Thoracic aorta endothelial cell (primary cell): ENCODE measurements around the gene VTN. TPM values are rescaled to one million over a fixed set of nuclear protein-coding genes. Genes with fewer than 3 reads are reported as not detected.

Source experiments
- total RNA-seq: library from RNA; depleted of rRNA; stranded (reverse); fragments of >200 nt; gene quantifications from 2 replicates; pipeline ENCODE4 v1.2.3, GENCODE V29; 2012

VTN gene, protein sequence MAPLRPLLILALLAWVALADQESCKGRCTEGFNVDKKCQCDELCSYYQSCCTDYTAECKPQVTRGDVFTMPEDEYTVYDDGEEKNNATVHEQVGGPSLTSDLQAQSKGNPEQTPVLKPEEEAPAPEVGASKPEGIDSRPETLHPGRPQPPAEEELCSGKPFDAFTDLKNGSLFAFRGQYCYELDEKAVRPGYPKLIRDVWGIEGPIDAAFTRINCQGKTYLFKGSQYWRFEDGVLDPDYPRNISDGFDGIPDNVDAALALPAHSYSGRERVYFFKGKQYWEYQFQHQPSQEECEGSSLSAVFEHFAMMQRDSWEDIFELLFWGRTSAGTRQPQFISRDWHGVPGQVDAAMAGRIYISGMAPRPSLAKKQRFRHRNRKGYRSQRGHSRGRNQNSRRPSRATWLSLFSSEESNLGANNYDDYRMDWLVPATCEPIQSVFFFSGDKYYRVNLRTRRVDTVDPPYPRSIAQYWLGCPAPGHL
- total RNA-seq: 0.07 and 0.13 TPM in 2 replicates

DNA sequence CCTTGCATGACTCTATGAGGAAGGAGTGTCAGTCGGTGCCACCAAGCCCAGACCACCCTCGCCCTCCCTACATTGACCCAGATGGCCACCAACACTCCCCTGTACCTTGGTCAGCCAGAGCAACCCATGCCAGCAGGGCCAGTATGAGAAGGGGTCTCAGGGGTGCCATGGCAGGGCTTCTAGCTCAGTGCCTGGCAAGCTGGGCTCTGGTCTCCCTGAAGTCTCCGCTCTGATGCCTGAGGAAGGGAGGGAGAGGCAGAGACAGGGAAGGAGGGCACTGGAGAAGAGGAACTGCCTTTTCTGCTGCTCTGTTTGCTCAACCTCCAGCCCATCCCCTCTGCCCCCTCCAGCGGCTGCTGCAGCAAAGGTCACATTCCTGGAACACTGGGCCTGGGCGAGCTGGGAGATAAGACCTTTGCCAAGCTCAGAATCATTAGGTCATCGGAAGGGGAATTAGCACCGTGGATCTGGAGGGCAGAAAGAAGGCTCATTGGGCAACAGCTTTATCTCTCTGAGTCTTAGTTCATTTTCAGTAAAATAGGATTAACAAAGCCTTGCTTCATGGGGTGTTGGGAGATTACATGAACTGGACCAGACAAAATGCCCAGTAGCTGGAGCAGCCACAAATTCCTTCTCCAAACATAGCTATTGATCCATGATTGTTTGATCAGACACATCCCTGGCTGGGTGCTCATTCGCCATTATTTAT lies at the start of gene VTN:
Gene VTN, minus strand, starts transcription at position 273 of the 709 bp plus-strand sequence. Its CDS starts 104 bp downstream, at position 169.

DNA sequence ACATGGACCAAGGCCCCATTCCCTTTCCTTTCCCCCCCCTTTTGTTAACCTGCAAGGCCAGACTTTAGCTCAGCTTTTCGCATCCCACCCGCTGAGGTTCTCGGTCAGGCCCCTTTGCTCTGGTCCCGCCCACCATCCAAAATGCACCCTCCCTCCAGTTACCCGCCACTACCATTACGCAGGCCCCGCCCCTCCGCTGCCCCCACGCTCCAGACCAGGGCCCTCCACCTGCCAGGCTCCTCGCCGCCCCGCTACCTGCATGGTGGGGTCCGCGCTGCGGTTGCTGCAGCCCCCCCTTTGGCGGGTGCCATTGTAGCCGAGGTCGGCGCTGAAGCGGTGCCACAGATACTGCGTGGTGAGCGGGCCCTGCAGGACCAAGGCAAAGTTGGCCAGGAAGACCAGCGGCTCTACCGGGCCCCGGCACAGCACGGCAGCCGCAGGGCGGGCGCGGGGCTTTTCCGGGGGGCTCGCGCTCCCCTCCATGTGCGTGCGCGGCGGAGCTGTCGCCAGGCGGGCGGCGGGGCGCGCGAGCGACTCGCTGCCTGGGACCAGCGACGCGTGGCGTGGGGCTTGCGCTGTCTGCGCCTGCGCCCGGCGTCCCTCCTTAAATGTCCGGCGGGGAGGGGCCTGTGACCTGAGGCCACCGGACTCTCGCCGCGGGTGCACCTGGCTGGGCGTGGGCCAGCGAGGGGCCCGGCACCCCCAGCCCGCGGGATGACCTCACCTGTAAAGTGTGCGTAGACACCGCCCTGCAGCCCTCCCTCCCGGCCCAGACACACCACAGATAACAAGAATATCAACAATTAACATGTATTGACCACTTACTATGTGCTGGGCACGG lies 35.7 kb upstream of the VTN start, which contains the start of gene SLC46A1:
Gene SLC46A1, minus strand, starts transcription at position 581 of the 841 bp plus-strand sequence. Its CDS starts 98 bp downstream, at position 483.

DNA sequence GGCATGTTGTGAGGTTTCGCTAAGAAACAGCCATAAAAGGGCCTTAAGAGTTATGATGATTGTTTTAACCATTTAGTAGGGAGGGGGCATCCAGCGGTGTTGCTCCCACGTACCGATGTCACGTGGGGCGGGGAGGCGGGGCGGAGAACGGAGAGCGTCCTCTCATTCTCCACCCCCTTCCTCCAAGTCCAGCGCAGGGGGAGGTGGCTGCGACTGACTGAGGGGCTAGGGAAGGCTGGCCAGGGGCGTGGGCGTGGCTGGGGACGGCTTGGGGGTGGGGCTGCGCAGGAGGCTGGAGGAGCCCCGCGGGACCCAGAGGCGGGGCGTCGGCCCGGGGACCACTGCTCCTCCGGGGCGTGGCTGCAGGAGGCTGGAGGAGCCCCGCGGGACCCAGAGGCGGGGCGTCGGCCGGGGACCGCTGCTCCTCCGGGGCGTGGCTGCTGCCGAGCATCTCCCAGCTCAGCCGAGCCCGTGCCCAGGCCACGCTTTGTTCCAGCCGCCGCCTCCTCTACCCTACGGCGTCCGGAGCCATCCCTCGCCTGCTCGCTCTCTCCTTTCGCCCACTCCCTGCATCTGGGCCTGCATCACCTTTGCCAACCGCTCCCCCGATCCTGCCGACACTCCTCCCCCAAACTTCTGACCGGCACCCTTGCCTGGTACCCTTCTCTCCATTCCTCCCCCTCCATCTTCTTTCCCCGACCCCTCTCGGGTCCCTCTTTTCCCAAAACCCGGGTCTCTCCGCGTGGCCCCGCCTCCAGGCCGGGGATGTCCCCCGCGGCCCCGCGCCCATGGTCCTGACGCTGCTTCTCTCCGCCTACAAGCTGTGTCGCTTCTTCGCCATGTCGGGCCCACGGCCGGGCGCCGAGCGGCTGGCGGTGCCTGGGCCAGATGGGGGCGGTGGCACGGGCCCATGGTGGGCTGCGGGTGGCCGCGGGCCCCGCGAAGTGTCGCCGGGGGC lies 1.4 kb upstream of the VTN start, which contains the start of gene SARM1:
Gene SARM1, plus strand, starts transcription at position 450 of the 958 bp plus-strand sequence. Its CDS starts 339 bp downstream, at position 789.

DNA sequence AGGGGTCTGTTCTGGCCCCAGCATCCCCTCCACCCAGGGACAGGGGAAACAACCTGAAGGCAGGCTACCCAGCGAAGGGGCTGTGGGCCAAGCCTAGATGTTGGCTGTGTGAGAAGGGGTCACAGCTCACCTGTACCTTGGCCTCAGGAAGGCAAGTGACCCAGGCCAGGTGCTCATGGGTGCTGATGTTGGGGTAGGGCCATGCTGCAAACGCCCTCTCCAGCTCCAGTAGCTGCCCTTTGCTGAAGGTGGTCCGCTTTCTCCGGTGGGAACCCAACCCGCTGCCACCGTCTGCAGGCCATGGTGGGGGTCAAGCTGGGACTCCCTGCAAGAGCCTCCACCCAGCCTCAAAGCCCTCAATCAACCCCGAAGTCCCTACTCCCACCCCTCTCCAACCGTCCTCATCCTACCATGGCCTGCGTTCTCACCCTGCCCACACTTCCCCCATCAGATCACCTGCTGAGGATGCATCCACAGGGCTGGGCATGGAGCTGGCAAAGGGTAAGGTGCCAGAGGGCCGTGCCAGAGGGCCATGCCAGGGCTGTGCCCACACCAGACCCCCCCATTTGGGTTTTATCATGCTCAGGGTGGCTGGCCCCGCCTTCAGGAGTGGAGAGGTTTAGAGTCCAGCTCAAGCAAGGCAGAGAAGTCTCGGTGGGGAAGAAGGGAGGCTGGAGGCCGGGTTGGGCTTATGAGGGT lies 5.3 kb downstream of the VTN start, which contains the start of gene SEBOX:
Gene SEBOX, minus strand, starts transcription at position 535 of the 699 bp plus-strand sequence. Its CDS starts 48 bp downstream, at position 487.

DNA sequence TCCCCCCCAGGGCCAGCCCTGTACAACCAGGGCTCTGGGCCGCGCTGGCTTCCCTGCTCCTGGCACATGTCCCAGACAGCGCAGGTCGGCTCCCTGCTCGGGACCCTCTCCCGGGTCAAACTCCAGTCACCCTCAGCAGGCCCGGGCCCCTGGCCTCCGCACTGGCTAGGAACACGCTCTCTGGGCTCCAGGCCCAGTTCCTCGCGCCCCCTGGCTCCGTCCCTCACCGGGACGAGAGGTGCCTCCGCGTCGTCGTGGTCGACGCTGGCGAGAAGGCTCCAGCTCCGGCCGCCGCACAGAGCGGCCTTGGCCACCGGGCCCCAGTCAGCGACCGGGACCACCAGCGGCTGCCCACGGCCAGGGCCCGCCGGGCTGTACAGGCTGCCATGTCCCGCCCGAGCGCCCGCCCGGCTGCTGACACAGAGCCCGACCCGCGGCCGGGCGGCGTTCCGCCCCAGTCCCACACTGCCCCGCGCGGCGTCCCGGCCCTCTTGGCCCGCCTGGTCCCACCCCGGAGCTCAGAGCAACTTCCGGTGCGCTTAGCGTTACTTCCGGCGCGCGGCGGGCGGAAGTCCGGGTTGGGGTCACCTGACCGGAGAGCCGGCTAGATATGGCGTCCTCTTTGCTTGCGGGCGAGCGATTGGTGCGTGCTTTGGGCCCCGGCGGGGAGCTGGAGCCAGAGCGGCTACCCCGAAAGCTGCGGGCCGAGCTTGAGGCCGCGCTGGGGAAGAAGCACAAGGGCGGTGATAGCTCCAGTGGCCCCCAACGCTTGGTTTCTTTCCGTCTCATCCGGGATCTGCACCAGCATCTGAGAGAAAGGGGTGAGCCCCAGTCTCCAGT lies 12.8 kb downstream of the VTN start, which contains the start of gene POLDIP2:
Gene POLDIP2, minus strand, starts transcription at position 467 of the 840 bp plus-strand sequence. Its CDS starts 79 bp downstream, at position 388.

DNA sequence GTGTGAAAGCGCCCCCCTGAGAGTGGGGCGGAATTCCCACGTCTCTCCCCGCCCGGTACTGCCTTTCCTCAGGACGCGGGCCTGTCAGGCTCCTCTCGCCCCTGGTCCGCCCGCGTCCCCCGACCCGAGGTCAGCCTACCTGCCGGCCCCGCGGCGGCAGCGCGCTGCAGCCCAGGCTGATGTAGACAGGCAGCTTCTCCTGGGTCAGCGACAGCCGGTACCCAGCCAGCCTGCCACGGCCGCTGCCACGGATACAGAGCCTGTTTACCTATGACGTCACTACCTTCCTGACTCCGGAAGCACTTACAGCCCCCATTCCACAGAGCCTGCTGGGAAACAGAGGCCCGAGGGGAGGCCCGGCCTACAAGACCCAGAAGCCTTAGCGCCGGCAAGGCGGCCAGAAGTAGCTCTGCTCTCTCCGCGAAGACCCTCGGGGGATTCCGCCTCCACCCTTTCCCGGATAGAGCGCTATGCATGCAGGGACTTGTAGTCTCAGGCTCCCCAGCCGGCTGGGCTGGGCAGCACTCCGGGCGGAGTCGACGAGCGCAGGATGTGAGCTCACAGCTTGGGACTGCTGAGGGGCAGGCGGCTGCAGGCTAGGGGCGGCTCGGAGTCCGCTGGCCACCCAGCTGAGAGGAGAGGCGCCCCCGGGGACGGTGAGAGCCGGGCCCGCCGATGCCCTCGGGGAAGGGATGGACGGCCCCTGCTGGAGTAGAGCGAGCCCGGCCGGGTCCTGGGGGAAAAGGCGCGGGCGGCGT lies 34.7 kb downstream of the VTN start, which contains the start of the genes IFT20 and TNFAIP1:
Gene IFT20, minus strand, starts transcription at position 272 of the 758 bp plus-strand sequence. CDS start 3,487 bp downstream, outside the sequence.
Gene TNFAIP1, plus strand, starts transcription at position 561 of the 758 bp plus-strand sequence. CDS start 3,761 bp downstream, outside the sequence.

DNA sequence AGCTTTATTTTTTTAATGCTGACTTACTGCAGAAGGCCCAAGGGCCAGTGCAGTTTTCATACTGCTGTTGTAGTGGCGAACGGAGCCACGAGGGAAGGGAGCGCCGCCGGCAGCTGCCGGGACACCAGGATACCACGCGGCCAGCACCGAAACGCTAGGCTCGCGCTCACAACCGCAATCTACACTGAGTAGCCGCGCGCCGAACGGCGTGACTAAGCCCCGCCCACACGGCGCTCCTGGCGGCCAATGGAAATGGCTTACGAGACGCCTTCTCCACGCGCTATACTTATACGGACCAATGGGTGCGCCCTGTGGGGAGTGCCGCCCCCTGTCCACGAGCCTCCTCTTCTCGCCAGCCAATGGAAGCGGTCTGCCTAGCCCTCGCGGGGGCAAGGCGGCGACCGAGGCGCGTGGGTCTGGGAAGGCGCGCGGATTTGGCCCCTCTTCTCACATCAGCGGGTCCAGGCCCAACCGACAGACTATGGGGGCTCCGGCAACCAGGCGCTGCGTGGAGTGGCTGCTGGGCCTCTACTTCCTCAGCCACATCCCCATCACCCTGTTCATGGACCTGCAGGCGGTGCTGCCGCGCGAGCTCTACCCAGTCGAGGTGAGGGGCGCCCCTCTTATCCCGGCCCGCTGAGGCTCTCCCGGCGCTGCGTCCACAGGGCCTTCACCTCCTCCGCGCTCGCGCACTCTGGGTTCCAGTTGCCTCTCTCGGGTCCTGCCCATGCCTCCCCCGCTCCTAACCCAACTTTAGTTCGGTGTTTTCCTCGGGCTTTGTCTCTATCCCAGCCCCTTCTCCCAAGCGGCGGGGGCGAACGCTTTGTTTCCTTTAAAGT lies 51.1 kb downstream of the VTN start, which contains the start of gene TMEM97:
Gene TMEM97, plus strand, starts transcription at position 442 of the 839 bp plus-strand sequence. Its CDS starts 40 bp downstream, at position 482.

Other genes starting within 250 kb of the VTN start
- gene TMEM97, start 51.1 kb downstream of the VTN start, total RNA-seq: 29.9 and 55.8 TPM in 2 replicates
- gene IFT20, start 34.8 kb downstream of the VTN start, total RNA-seq: 39.3 and 52.8 TPM in 2 replicates
- gene TNFAIP1, start 34.5 kb downstream of the VTN start, total RNA-seq: 47.9 and 50.8 TPM in 2 replicates
- 79.1 and 98.4 TPM in 2 replicates for gene POLDIP2, start 12.8 kb downstream of the VTN start, total RNA-seq
- not detected in 2 replicates for gene SEBOX, start 5.1 kb downstream of the VTN start, total RNA-seq
- gene SARM1, start 1.4 kb upstream of the VTN start, total RNA-seq: 4.4 and 5.8 TPM in 2 replicates
- gene SLC46A1, start 35.9 kb upstream of the VTN start, total RNA-seq: 3.6 and 6.5 TPM in 2 replicates
- not detected in 2 replicates for gene SLC13A2, start 103.3 kb upstream of the VTN start, total RNA-seq
- gene FOXN1, start 136.0 kb upstream of the VTN start, total RNA-seq: not detected in 2 replicates
- 14.1 and 19.3 TPM in 2 replicates for gene UNC119, start 182.3 kb upstream of the VTN start, total RNA-seq
- gene PIGS, start 201.2 kb upstream of the VTN start, total RNA-seq: 43.0 and 62.8 TPM in 2 replicates
- gene ALDOC, start 206.6 kb upstream of the VTN start, total RNA-seq: 17.7 and 23.4 TPM in 2 replicates
- gene SPAG5, start 228.7 kb upstream of the VTN start, total RNA-seq: 45.1 and 65.0 TPM in 2 replicates
- 12.6 and 12.7 TPM in 2 replicates for gene RSKR, start 243.9 kb upstream of the VTN start, total RNA-seq